ENCODE data around the gene HECTD4.

The HECTD4 gene

DNA sequence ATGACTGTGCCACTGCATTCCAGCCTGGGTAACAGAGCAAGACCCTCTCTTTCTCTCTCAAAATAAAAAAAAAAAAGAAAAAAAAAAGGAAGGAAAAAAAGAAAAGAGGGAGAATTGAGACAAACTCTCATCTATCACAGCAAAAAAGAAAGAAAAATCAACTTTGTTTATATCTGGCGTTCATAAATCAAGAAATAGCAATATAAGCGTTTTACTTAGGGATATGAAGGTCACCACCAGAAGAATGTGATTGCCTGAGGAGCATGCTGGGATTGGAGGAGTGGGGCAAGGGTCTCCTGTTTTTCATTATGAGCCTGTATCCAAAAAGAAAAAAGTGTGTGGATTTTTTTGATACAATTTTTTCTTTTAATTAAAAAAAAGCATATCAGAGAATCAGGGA lies 78.4 kb downstream of the HECTD4 start:
- H3K36me3 Mint-ChIP-seq (ENCODE audit: low read depth), result peaks cover 66% of the 10 kb centered on the region
- H3K9me3 Mint-ChIP-seq, result no peaks in the 10 kb centered on the region
- no peak for DNase-seq
- H3K4me3 Mint-ChIP-seq, result no peak overlapping the region
- peaks cover 13% of the 10 kb centered on the region for H3K4me1 Mint-ChIP-seq (ENCODE audit: low read depth)
- H3K27me3 Mint-ChIP-seq, result no peaks in the 10 kb centered on the region
- H3K27ac Mint-ChIP-seq, result peak overlapping the region; percentile 93

DNA sequence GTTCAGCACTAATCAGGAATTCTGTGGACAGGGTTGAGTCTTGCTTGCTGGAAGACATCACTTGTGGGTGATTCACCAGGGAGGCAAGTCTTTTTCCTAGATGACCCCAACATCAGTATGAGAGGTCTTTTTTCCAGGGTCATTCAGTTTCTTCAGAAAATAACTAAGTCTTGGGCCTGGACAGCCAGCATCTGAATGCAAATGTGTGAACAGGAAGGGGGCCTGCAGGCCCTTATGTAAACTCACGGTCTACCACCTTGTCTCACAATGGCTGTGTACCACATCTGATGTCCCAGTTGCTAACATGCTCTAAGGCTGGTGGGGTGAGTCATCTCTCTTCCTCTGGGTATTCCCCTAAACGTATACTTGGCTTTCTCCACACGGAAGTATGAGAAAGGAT lies 79.2 kb downstream of the HECTD4 start:
- peak overlapping the region; percentile 31 for H3K4me3 Mint-ChIP-seq
- H3K4me1 Mint-ChIP-seq (ENCODE audit: low read depth), result peaks cover 13% of the 10 kb centered on the region
- no peaks in the 10 kb centered on the region for H3K27me3 Mint-ChIP-seq
- DNase-seq, result peak; percentile 39
- H3K27ac Mint-ChIP-seq, result peak overlapping the region; percentile 93
- peaks cover 58% of the 10 kb centered on the region for H3K36me3 Mint-ChIP-seq (ENCODE audit: low read depth)
- no peaks in the 10 kb centered on the region for H3K9me3 Mint-ChIP-seq

DNA sequence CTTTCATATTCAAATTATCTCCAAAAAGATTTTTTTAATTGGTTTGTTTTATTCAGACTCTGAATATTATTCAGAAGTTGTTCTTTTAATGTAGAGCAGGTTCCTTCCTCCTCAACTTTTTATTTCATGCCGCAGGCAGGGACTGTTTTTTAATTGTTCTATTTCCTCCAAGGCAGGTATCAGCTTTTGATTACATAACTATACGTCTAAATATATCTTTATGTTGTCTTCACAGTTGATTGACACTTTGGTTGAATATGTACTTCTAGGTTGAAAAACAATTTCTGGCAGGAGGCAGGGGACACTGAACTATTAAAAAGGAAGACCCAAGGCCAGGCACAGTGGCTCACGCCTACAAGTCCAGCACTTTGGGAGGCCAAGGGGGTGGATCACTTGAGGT lies 82.5 kb downstream of the HECTD4 start:
- no peak for DNase-seq
- Mint-ChIP-seq H3K4me3 (no peak overlapping the region), H3K4me1 (ENCODE audit: low read depth) (peaks cover 13% of the 10 kb centered on the region), H3K9me3 (no peaks in the 10 kb centered on the region), H3K27me3 (no peaks in the 10 kb centered on the region), H3K27ac (no peak overlapping the region), H3K36me3 (ENCODE audit: low read depth) (peaks cover 33% of the 10 kb centered on the region)

DNA sequence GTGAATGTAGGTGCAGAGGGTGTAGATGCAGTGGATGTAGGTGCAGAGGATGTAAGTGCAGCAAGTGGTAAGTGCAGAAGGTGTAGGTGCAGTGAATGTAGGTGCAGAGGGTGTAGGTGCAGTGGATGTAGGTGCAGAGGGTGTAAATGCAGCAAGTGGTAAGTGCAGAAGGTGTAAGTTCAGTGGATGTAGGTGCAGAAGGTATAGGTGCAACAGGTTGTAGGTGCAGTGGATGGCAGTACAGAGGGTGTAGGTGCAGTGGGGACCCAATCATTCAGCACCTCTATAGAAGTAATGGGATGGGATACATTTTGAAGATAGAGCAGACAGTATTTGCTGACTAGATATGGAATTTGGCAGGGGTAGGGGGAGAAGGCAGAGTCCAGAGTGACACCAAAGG lies 85.0 kb downstream of the HECTD4 start:
- no peaks in the 10 kb centered on the region for H3K4me1 Mint-ChIP-seq (ENCODE audit: low read depth)
- no peaks in the 10 kb centered on the region for H3K9me3 Mint-ChIP-seq
- no peak for DNase-seq
- no peaks in the 10 kb centered on the region for H3K27me3 Mint-ChIP-seq
- no peak overlapping the region for H3K4me3 Mint-ChIP-seq
- H3K27ac Mint-ChIP-seq, result no peak overlapping the region
- H3K36me3 Mint-ChIP-seq (ENCODE audit: low read depth), result peaks cover 15% of the 10 kb centered on the region

DNA sequence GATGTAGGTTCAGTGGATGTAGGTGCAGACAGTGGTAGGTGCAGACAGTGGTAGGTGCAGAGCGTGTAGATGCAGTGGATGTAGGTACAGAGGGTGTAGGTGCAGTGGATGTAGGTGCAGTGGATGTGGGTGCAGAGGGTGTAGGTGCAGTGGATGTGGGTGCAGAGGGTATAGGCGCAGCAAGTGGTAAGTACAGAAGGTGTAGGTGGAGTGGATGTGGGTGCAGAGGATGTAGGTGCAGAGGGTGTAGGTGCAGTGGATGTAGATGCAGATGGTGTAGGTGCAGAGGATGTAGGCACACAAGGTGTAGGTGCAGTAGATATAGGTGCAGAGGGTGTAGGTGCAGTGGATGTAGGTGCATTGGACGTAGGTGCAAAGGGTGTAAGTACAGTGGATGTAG lies 86.0 kb downstream of the HECTD4 start:
- Mint-ChIP-seq H3K9me3 (no peaks in the 10 kb centered on the region), H3K27me3 (no peaks in the 10 kb centered on the region), H3K27ac (no peak overlapping the region), H3K4me1 (ENCODE audit: low read depth) (no peaks in the 10 kb centered on the region), H3K4me3 (no peak overlapping the region), H3K36me3 (ENCODE audit: low read depth) (peaks cover 13% of the 10 kb centered on the region)
- no peak for DNase-seq

DNA sequence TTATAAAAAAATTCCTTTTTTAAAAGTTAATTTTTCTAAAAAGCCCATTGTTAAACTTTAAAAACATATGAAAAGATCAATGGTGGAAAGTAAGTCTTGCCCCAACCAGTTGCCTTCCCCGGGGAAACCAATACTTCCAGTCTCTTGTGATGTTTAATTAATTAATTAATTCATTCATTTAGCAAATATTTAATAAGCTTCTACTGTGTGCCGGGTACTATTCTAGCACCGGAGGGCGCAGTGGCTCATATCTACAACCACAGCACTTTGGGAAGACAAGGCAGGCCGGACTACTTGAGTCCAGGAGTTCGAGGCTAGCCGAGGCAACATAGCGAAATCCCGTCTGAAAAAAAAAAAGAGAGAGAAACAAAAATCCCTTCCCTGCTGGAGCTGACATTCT lies 87.4 kb downstream of the HECTD4 start:
- H3K27ac Mint-ChIP-seq, result no peak overlapping the region
- H3K27me3 Mint-ChIP-seq, result no peaks in the 10 kb centered on the region
- DNase-seq, result no peak
- peaks cover 14% of the 10 kb centered on the region for H3K36me3 Mint-ChIP-seq (ENCODE audit: low read depth)
- H3K4me3 Mint-ChIP-seq, result no peak overlapping the region
- peaks cover 2% of the 10 kb centered on the region for H3K9me3 Mint-ChIP-seq
- H3K4me1 Mint-ChIP-seq (ENCODE audit: low read depth), result no peaks in the 10 kb centered on the region

DNA sequence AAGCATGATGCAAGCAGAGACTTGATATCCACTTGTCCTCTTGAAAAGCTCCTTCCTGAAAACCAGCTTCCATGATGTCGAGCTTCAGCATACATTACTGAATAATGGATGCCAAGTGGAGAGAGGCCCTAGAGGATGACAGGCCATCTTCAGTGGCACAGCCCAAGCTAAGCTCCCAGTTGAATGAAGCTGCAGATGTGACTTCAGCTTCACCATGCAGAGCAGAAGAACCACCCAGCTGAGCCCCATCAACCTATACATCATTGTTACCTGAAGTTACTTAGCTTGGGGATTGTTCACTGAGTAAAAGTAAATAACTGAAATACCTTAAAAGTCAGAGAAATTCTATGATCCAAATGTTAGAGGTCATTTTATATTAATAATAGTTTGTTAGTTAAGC lies 93.6 kb downstream of the HECTD4 start:
- H3K27me3 Mint-ChIP-seq, result no peaks in the 10 kb centered on the region

DNA sequence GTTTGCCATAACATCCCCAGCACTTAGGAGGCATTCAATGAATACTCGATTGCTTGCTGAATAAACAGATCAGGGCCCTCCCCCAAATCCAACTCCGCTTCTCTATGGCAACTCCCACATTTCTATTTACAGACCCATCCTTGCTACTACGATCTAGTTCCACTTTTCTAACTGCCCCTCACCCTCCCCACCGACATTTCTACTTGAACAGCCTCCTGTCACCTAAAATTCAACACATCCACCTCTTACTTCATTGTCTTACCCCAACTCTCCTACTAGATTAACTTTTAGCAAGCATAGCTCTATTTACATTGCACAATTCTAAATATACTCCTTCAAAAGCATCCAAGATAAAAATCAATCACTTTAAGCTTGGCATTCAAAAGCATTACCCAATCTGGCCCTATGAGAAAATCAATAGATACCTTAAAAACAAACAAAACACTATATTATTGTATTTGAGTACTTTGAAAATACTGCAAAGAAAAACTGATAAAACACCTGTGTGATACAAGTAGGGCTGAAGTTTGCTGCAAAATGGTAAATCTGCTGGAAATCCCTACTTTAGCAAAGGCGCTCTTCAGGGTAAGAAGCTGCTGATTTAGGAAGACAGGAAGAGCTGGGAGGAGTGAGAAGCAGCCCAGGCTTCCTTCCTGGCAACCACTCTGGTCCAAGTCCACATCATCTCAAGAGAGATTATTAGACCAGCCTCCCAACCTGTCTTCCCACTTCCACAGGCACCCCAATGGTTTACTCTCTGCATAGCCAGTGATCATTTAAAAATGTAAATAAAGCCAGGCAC lies 96.4 kb downstream of the HECTD4 start:
- Mint-ChIP-seq H3K36me3 (ENCODE audit: low read depth) (peaks cover 11% of the 10 kb centered on the region), H3K4me3 (no peak overlapping the region)

More for the DNA sequence above, 93.6 kb downstream of the HECTD4 start:
- Mint-ChIP-seq H3K9me3 (peaks cover 4% of the 10 kb centered on the region), H3K36me3 (ENCODE audit: low read depth) (peaks cover 16% of the 10 kb centered on the region), H3K4me3 (no peak overlapping the region), H3K4me1 (ENCODE audit: low read depth) (no peaks in the 10 kb centered on the region), H3K27ac (no peak overlapping the region)
- no peak for DNase-seq

DNA sequence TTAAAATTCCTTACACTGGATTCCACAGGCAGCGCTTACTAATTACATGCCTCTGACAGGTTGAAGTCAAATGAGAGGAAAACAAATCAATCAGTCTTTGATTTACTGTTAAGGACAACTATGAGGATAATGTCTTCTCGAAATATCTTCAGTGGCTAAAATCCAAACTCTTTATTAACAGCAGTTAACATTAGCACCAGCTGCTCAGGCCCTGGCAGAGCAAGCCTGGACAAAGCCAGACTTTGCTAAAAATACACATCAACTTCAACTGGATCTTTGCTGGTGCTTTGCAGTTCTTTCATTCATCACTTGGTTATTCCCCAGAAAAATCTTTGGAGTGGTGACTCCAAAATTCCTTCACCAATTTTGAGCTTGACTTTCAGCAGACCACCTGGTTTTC lies 98.7 kb downstream of the HECTD4 start:
- H3K27me3 Mint-ChIP-seq, result no peaks in the 10 kb centered on the region
- no peak overlapping the region for H3K27ac Mint-ChIP-seq
- DNase-seq, result no peak
- H3K4me3 Mint-ChIP-seq, result no peak overlapping the region
- H3K36me3 Mint-ChIP-seq (ENCODE audit: low read depth), result peaks cover 7% of the 10 kb centered on the region
- no peaks in the 10 kb centered on the region for H3K9me3 Mint-ChIP-seq
- H3K4me1 Mint-ChIP-seq (ENCODE audit: low read depth), result no peaks in the 10 kb centered on the region

More for the DNA sequence above, 96.4 kb downstream of the HECTD4 start:
- Mint-ChIP-seq H3K9me3 (peaks cover 3% of the 10 kb centered on the region), H3K27ac (no peak overlapping the region), H3K4me1 (ENCODE audit: low read depth) (no peaks in the 10 kb centered on the region), H3K27me3 (no peaks in the 10 kb centered on the region)
- DNase-seq, result no peak

DNA sequence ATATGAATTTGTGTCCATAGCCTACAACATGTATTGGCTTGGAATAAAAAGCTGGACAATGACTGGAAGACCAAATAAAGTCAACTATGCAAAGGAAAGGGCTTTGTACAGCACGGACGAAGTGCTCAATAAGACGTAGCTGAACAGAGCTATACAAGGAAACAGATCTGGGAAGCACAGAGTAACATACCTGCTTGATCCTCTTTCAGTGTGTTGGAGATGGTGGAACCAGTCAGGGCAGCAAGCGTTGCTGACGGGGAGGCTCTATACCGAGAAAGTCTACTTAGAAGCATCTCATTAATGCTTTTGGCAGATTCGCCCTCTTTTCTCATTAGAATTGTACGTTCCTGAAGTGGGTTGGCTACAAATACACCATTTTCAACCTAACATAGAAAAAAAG lies 99.3 kb downstream of the HECTD4 start:
- H3K36me3 Mint-ChIP-seq (ENCODE audit: low read depth), result peaks cover 9% of the 10 kb centered on the region
- no peaks in the 10 kb centered on the region for H3K27me3 Mint-ChIP-seq
- H3K27ac Mint-ChIP-seq, result no peak overlapping the region
- H3K4me3 Mint-ChIP-seq, result no peak overlapping the region
- H3K9me3 Mint-ChIP-seq, result no peaks in the 10 kb centered on the region
- H3K4me1 Mint-ChIP-seq (ENCODE audit: low read depth), result no peaks in the 10 kb centered on the region
- no peak for DNase-seq

DNA sequence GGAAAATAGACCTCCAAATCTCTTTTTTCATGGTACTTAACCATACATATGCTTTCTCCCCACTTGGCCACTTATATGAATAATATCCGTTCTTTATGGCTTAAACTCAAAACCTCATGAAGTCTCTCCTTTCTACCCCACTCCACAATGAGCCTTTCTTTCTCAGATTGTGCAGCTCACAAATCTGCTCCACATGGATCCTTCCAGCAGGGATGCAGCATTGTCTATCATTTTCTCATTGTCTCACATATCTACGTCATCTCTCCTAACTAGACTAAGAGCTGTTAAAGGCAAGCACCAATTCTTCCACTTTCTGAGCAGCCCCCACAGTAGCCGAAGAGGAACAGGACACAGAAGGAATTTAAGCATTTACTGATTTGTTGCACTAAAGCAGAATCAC lies 106.4 kb downstream of the HECTD4 start:
- DNase-seq, result no peak
- Mint-ChIP-seq H3K27me3 (no peaks in the 10 kb centered on the region), H3K36me3 (ENCODE audit: low read depth) (peaks cover 45% of the 10 kb centered on the region), H3K4me1 (ENCODE audit: low read depth) (no peaks in the 10 kb centered on the region), H3K9me3 (no peaks in the 10 kb centered on the region), H3K4me3 (no peak overlapping the region), H3K27ac (no peak overlapping the region)

DNA sequence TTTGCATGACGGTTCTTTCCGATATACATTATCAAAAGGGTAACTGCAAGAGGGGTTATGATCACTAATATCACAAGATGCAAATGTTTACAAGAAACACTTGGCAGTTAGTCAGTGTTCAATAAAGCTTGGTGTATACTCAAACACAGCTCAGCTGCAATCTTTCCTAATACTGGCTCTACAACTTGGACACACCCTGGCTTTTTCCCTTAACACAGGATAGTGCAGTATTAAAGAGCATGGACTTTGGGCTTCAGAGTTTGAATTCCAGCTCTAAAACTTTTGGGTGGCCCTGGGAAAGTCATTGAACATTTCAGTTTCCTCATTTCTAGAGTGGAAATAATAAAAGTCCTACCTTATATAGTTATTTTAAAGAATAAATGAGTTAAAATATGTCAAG lies 107.0 kb downstream of the HECTD4 start:
- DNase-seq, result no peak
- Mint-ChIP-seq H3K4me3 (no peak overlapping the region), H3K27me3 (no peaks in the 10 kb centered on the region), H3K36me3 (ENCODE audit: low read depth) (peaks cover 52% of the 10 kb centered on the region), H3K4me1 (ENCODE audit: low read depth) (no peaks in the 10 kb centered on the region), H3K9me3 (no peaks in the 10 kb centered on the region), H3K27ac (no peak overlapping the region)

DNA sequence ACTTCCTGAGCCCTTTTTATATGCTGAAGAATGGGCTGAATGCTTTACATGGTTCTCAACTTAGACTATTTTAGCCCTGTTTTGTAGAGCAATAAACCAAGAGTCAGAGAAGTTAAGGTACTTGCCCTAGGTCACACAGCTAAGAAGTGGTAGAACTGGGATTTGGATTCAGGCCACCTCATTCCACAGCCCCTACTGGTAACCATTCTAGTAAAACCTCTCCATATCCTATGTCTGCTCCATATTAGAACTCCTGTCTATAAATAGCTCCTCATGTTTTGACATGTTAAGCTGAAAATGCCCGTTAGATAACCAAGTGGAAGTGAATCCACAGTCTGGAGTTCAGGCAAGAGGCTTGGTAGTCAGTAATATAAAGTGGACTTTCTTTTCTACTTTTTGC lies 111.6 kb downstream of the HECTD4 start:
- no peaks in the 10 kb centered on the region for H3K4me1 Mint-ChIP-seq (ENCODE audit: low read depth)
- no peaks in the 10 kb centered on the region for H3K9me3 Mint-ChIP-seq
- DNase-seq, result no peak
- no peak overlapping the region for H3K27ac Mint-ChIP-seq
- H3K4me3 Mint-ChIP-seq, result no peak overlapping the region
- H3K27me3 Mint-ChIP-seq, result no peaks in the 10 kb centered on the region
- peaks cover 71% of the 10 kb centered on the region for H3K36me3 Mint-ChIP-seq (ENCODE audit: low read depth)

DNA sequence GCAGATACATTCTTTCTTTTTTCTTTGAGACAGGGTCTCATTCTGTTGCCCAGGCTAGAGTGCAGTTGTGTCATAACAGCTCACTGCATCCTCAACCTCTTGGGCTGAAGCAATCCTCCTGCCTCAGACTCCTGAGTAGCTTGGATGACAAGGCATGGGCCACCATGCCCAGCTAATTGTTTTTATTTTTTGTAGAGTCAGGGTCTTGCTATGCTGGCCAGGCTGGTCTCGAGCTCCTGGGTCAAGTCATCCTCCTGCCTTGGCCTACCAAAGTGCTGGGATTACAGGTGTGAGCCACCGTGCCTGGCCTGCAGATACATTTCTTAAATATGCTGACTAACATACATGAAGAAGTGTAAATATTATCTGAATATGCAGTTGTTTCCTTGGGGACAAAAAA lies 115.8 kb downstream of the HECTD4 start:
- H3K4me3 Mint-ChIP-seq, result no peak overlapping the region
- no peaks in the 10 kb centered on the region for H3K4me1 Mint-ChIP-seq (ENCODE audit: low read depth)
- DNase-seq, result no peak
- H3K36me3 Mint-ChIP-seq (ENCODE audit: low read depth), result peaks cover 65% of the 10 kb centered on the region
- H3K27me3 Mint-ChIP-seq, result no peaks in the 10 kb centered on the region
- H3K27ac Mint-ChIP-seq, result no peak overlapping the region
- H3K9me3 Mint-ChIP-seq, result no peaks in the 10 kb centered on the region

DNA sequence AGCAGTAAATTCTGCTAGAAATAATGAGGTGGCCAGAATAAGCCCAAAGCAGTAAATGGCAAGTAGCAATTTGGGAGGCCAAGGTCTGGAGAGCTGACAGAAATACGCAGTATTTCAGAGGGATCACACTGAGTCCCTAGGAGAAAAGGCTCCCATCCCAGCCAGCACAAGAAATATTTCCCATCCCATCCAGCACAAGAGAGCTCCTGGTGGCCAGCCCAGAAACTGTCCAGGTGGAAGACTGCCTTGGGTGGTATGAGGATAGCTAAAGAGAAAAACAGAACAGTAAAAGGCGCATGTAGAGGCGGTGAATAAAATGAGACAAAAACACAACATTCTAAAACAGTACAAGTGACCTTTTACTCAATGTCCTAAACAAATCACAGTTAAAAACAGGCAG lies 120.7 kb downstream of the HECTD4 start:
- Mint-ChIP-seq H3K36me3 (ENCODE audit: low read depth) (peaks cover 67% of the 10 kb centered on the region), H3K27me3 (no peaks in the 10 kb centered on the region), H3K27ac (no peak overlapping the region), H3K4me1 (ENCODE audit: low read depth) (no peaks in the 10 kb centered on the region), H3K4me3 (no peak overlapping the region), H3K9me3 (no peaks in the 10 kb centered on the region)
- DNase-seq, result no peak

DNA sequence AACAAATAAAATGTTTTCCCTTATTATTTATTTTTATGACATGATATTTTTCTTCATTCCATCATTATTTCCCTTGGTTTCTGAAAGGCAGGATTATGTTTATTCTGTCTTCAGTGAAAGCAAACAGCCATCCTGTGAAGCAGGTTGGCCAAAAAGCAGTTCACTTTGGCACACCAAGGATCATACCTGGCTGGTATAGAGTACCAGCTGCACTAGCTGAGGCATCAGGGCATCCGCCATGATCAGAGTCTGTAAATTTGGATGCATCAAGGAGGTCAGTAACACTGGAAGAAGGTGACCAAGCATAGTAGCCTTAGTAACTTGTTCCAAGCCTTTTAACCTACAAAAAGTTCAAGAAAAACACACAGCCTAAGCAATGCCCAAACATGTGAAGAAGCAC lies 123.3 kb downstream of the HECTD4 start:
- no peaks in the 10 kb centered on the region for H3K27me3 Mint-ChIP-seq
- no peak for DNase-seq
- no peak overlapping the region for H3K27ac Mint-ChIP-seq
- H3K4me1 Mint-ChIP-seq (ENCODE audit: low read depth), result no peaks in the 10 kb centered on the region
- H3K9me3 Mint-ChIP-seq, result no peaks in the 10 kb centered on the region
- H3K36me3 Mint-ChIP-seq (ENCODE audit: low read depth), result peaks cover 71% of the 10 kb centered on the region
- no peak overlapping the region for H3K4me3 Mint-ChIP-seq
